Activated CD8-positive, alpha-beta memory T cell treated with anti-CD3 and anti-CD28 coated beads, Interleukin-2, amount 50 U/mL, for 1 hour (primary cell): Measurements from ENCODE around the gene GABARAPL2.
A peak's percentile ranks its signal among the peaks of the same experiment; 100 is the strongest.
"Not testable (repeated sequence)": the region's sequence is repeated elsewhere in the genome, so short reads cannot be mapped to it uniquely, and the experiment has no call there.

ENCODE experiments used
- DNase-seq: peaks from one replicate; pipeline ENCODE4 v3.0.0-alpha.2; 2020; ENCODE audit errors: extremely low read depth

GABARAPL2 gene

GRCh38 chr16:75566040-75566757 lies at the start of gene GABARAPL2:
TSS of gene GABARAPL2 (plus strand) at chr16:75566379. CDS start at chr16:75566487, 108 bp downstream.
- DNase-seq, result peak; percentile 68

GRCh38 chr16:75519175-75519574 lies 47.0 kb upstream of the GABARAPL2 start:
- no peak for DNase-seq

GRCh38 chr16:75526032-75526790 lies 40.0 kb upstream of the GABARAPL2 start:
- DNase-seq, result no peak

- DNase-seq, result no peak
Measured at GRCh38 chr16:75527825-75528299, 38.3 kb upstream of the GABARAPL2 start.

GRCh38 chr16:75529056-75529905 lies 36.9 kb upstream of the GABARAPL2 start:
- no peak for DNase-seq

GRCh38 chr16:75529959-75530358 lies 36.2 kb upstream of the GABARAPL2 start:
- no peak for DNase-seq

GRCh38 chr16:75532142-75532765 lies 33.9 kb upstream of the GABARAPL2 start:
- DNase-seq, result no peak

GRCh38 chr16:75532791-75533190 lies 33.4 kb upstream of the GABARAPL2 start:
- DNase-seq, result no peak

- no peak for DNase-seq
Measured at GRCh38 chr16:75534560-75535205, 31.5 kb upstream of the GABARAPL2 start.

- no peak for DNase-seq
Measured at GRCh38 chr16:75535211-75535843, 30.9 kb upstream of the GABARAPL2 start.

- DNase-seq, result no peak
Measured at GRCh38 chr16:75535901-75536300, 30.3 kb upstream of the GABARAPL2 start, which contains the start of gene CHST5. TSS of gene CHST5 (minus strand) at chr16:75536108. CDS start at chr16:75530384, 5,724 bp downstream.

GRCh38 chr16:75537776-75538175 lies 28.4 kb upstream of the GABARAPL2 start:
- no peak for DNase-seq

GRCh38 chr16:75538882-75539565 lies 27.2 kb upstream of the GABARAPL2 start:
- DNase-seq, result not testable (repeated sequence)

GRCh38 chr16:75541236-75541635 lies 24.9 kb upstream of the GABARAPL2 start:
- DNase-seq, result no peak

- DNase-seq, result not testable (repeated sequence)
Measured at GRCh38 chr16:75542462-75542861, 23.7 kb upstream of the GABARAPL2 start.

GRCh38 chr16:75545879-75546278 lies 20.3 kb upstream of the GABARAPL2 start:
- DNase-seq, result not testable (repeated sequence)

- no peak for DNase-seq
Measured at GRCh38 chr16:75546293-75546692, 19.9 kb upstream of the GABARAPL2 start.

GRCh38 chr16:75548456-75548855 lies 17.7 kb upstream of the GABARAPL2 start:
- not testable (repeated sequence) for DNase-seq

GRCh38 chr16:75550211-75550662 lies 15.9 kb upstream of the GABARAPL2 start:
- DNase-seq, result no peak

GRCh38 chr16:75552951-75553350 lies 13.2 kb upstream of the GABARAPL2 start:
- DNase-seq, result no peak
